HCT116 (cell line): ENCODE data around the gene ZDHHC1. TPM values are rescaled to one million over a fixed set of nuclear protein-coding genes. Genes with fewer than 3 reads are reported as not detected.

Experiments used
- ATAC-seq: fragments of 200-7000 bp; cut with Tn5 transposase; 2 replicates; pipeline ENCODE4 v1.9.1; 2020; ENCODE audit warnings: mild to moderate bottlenecking, moderate library complexity
- BruUV-seq: library from RNA; stranded (reverse); fragments of 400-500 nt; replicated peaks from 2 replicates; lab custom pipeline; 2021; lab: Mats Ljungman, UMichigan
- CTCF ChIA-PET: fragments of 300-600 bp; sonication (Branson Sonifier 250); formaldehyde crosslinking; loops from one replicate; lab custom pipeline; 2021; ENCODE audit warnings: antibody characterized with exemption; lab: Charles Lee
- POLR2A ChIA-PET: fragments of 300-600, 350-600 bp; sonication (Branson Sonifier 250); formaldehyde crosslinking; loops from one replicate; lab custom pipeline; 2021; ENCODE audit warnings: antibody characterized with exemption; lab: Charles Lee
- RAD21 ChIA-PET, 2 experiments: fragments of 300-600 bp; sonication (Branson Sonifier 250); formaldehyde crosslinking; loops; one replicate each; lab custom pipeline; 2023; ENCODE audit warnings: low total read pairs in 2 of 2; ENCODE audit not compliant: uncharacterized antibody in 2 of 2, unreplicated experiment in 2 of 2, low non-redundant PET in 1 of 2; lab: Charles Lee
- DNase-seq: peaks from one replicate; pipeline ENCODE4 v3.0.0-alpha.2; 2010; ENCODE audit warnings: low read depth, low spot score
- H2AFZ ChIP-seq: fragments of 200-600 bp; shearing (Covaris generic), sonication (generic); 2 replicates; pipeline ENCODE4 v1.6.1; 2017; ENCODE audit warnings: low read depth, mixed run types, mixed read lengths, antibody characterized with exemption, low read length; ENCODE audit not compliant: poor library complexity, severe bottlenecking
- H3K27ac ChIP-seq: 2 replicates; pipeline ENCODE4 v1.5.1; 2012; ENCODE audit warnings: low read depth, low read length
- H3K27me3 ChIP-seq: fragments of 200-600 bp; sonication (generic); 2 replicates; pipeline ENCODE4 v1.6.1; 2016; ENCODE audit warnings: mixed run types, low read length, mixed read lengths; ENCODE audit not compliant: insufficient read depth
- H3K36me3 ChIP-seq, 2 experiments: fragments of 200-500 bp in 1 of 2; fragments of 200-600 bp in 1 of 2; sonication (Bioruptor generic) in 1 of 2; sonication (generic) in 1 of 2; 2 replicates each; pipeline versions ENCODE4 v1.5.1 to v1.6.1; 2014 to 2016; ENCODE audit warnings: low read length in 2 of 2, inconsistent platforms in 1 of 2, mixed read lengths in 1 of 2, mixed run types in 1 of 2; ENCODE audit not compliant: insufficient read depth in 2 of 2, control insufficient read depth in 1 of 2
- H3K4me1 ChIP-seq, 2 experiments: fragments of 200-600 bp in 1 of 2; sonication (generic) in 1 of 2; 2 replicates each; pipeline versions ENCODE4 v1.5.1 to v1.6.1; 2012 to 2017; ENCODE audit warnings: low read length in 2 of 2, inconsistent platforms in 1 of 2, mild to moderate bottlenecking in 1 of 2, mixed read lengths in 1 of 2, mixed run types in 1 of 2, moderate library complexity in 1 of 2; ENCODE audit not compliant: insufficient read depth in 2 of 2, control insufficient read depth in 1 of 2
- H3K4me2 ChIP-seq: fragments of 200-600 bp; sonication (generic); 2 replicates; pipeline ENCODE4 v1.6.1; 2017; ENCODE audit warnings: mixed run types, low read length, mixed read lengths
- H3K4me3 ChIP-seq, 2 experiments: fragments of 200-600 bp in 1 of 2; sonication (generic) in 1 of 2; replicated peaks in 1 of 2; 2 replicates each; pipeline ENCODE4 v1.5.1; 2011 to 2016; ENCODE audit warnings: low read length in 2 of 2, control low read depth in 1 of 2, low read depth in 1 of 2, mild to moderate bottlenecking in 1 of 2, mixed read lengths in 1 of 2, mixed run types in 1 of 2
- H3K79me2 ChIP-seq: fragments of 200-600 bp; sonication (generic); 2 replicates; pipeline ENCODE4 v1.6.1; 2017; ENCODE audit warnings: mild to moderate bottlenecking, mixed run types, low read length, moderate library complexity, mixed read lengths; ENCODE audit not compliant: insufficient read depth
- H3K9ac ChIP-seq: fragments of 200-600 bp; sonication (generic); 2 replicates; pipeline ENCODE4 v1.6.1; 2016; ENCODE audit warnings: low read length, mixed read lengths
- H3K9me2 ChIP-seq: fragments of 200-600 bp; sonication (generic), shearing (Covaris generic); 2 replicates; pipeline ENCODE4 v1.6.1; 2017; ENCODE audit warnings: mixed run types, mild to moderate bottlenecking, moderate library complexity; ENCODE audit not compliant: insufficient read depth
- H3K9me3 ChIP-seq, 2 experiments: fragments of 200-500 bp in 1 of 2; fragments of 200-600 bp in 1 of 2; sonication (Bioruptor generic) in 1 of 2; sonication (generic) in 1 of 2; 2 replicates each; pipeline ENCODE4 v1.6.1; 2014 to 2017; ENCODE audit warnings: low read length in 2 of 2, mixed read lengths in 2 of 2, inconsistent platforms in 1 of 2, low read depth in 1 of 2, mild to moderate bottlenecking in 1 of 2, mixed run types in 1 of 2, moderate library complexity in 1 of 2; ENCODE audit not compliant: control insufficient read depth in 1 of 2, insufficient read depth in 1 of 2
- H4K20me1 ChIP-seq: fragments of 200-600 bp; sonication (generic), shearing (Covaris generic); 2 replicates; pipeline ENCODE4 v1.6.1; 2017; ENCODE audit warnings: mixed run types, mild to moderate bottlenecking, moderate library complexity; ENCODE audit not compliant: insufficient read depth
- CBX3 ChIP-seq: IDR thresholded peaks from 2 replicates; pipeline ENCODE4 v1.6.1; 2012; ENCODE audit warnings: low read depth
- EGR1 ChIP-seq: IDR thresholded peaks from 2 replicates; pipeline ENCODE4 v1.6.1; 2012; ENCODE audit warnings: low read depth
- ELF1 ChIP-seq: IDR thresholded peaks from 2 replicates; pipeline ENCODE4 v1.6.1; 2012; ENCODE audit warnings: low read depth, borderline replicate concordance
- EZH2 ChIP-seq: fragments of 200-600 bp; sonication (generic); IDR thresholded peaks from 2 replicates; pipeline ENCODE4 v1.6.1; 2017; ENCODE audit warnings: antibody characterized with exemption, mixed run types
- FOSL1 ChIP-seq: IDR thresholded peaks from 2 replicates; pipeline ENCODE4 v1.6.1; 2012; ENCODE audit warnings: low read depth
- POLR2A ChIP-seq: IDR thresholded peaks from 2 replicates; pipeline ENCODE4 v1.7.0; 2011; ENCODE audit warnings: borderline replicate concordance; ENCODE audit not compliant: insufficient read depth, insufficient read length; ENCODE audit errors: extremely low read depth
- POLR2AphosphoS5 ChIP-seq: IDR thresholded peaks from 2 replicates; pipeline ENCODE4 v1.6.1; 2011; ENCODE audit warnings: mild to moderate bottlenecking, low read depth, low read length, moderate library complexity
- RAD21 ChIP-seq: IDR thresholded peaks from 2 replicates; pipeline ENCODE4 v1.6.1; 2012; ENCODE audit warnings: low read depth, mild to moderate bottlenecking
- SIN3A ChIP-seq: IDR thresholded peaks from 2 replicates; pipeline ENCODE4 v1.6.1; 2012; ENCODE audit warnings: low read depth
- TCF7L2 ChIP-seq: IDR thresholded peaks from 2 replicates; pipeline ENCODE4 v1.7.0; 2011; ENCODE audit warnings: borderline replicate concordance, inconsistent platforms; ENCODE audit not compliant: insufficient read depth, insufficient read length; ENCODE audit errors: extremely low read depth
- YY1 ChIP-seq: IDR thresholded peaks from 2 replicates; pipeline ENCODE4 v1.6.1; 2011; ENCODE audit warnings: low read length, low read depth, moderate library complexity, mild to moderate bottlenecking; ENCODE audit not compliant: insufficient replicate concordance; ENCODE audit errors: extremely low read depth
- ZFX ChIP-seq: fragments of 450-650 bp; IDR thresholded peaks from 2 replicates; pipeline ENCODE4 v1.6.1; 2017
- ZNF274 ChIP-seq: fragments of 200-500 bp; sonication (Bioruptor generic); IDR thresholded peaks from 2 replicates; pipeline ENCODE4 v1.6.1; 2014; ENCODE audit warnings: mild to moderate bottlenecking, low read depth, low read length, inconsistent platforms
- intact Hi-C: fragments of 100-400 bp; cut with micrococcal nuclease; formaldehyde crosslinking; loops from 2 replicates; pipeline ENCODE4 v1.10.0; 2022
- total RNA-seq: library from RNA; stranded (reverse); gene quantifications from one replicate; pipeline ENCODE4 v1.2.1, GENCODE V29; 2021; ENCODE audit not compliant: unreplicated experiment
- TF ChIP-seq, protein P1 (sequence below): IDR thresholded peaks from 2 replicates; pipeline ENCODE4 v1.6.1; 2011; ENCODE audit warnings: mild to moderate bottlenecking, low read length, moderate library complexity; ENCODE audit not compliant: insufficient replicate concordance; ENCODE audit errors: extremely low read depth
- TF ChIP-seq, protein P2 (sequence below): IDR thresholded peaks from 2 replicates; pipeline ENCODE4 v1.6.1; 2012
- TF ChIP-seq, protein P3 (sequence below): IDR thresholded peaks from 2 replicates; pipeline ENCODE4 v1.6.1; 2012; ENCODE audit warnings: low read depth

Gene ZDHHC1
- total RNA-seq, 1 experiment from 2014 or later = 9.1 TPM

DNA sequence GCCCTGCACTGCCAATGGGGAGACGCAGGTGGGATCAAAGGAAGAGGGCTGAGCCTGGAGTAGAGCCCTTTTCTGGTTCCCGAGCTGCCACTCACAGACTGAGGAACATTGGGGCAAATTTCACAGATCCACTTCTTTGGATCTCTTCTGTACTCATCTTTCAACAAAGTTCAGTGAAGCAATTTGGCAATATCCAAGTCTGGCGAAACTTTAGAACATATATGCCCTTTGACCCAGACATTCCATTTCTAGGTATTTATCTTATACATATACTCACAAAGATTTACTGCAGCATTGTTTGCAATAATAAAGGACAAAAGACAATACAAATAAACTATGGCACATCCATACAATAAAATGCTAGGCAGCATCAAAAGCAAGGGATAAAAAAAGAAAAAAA is 4.9 kb downstream of the ZDHHC1 start:
- Histone ChIP-seq H3K36me3 (no peaks in the 10 kb centered on the region), H3K4me1 (peaks cover 7 to 20% of the 10 kb centered on the region in 2 experiments; a peak in 3 of 4 replicates), H3K9me2 (no peaks in the 10 kb centered on the region), H3K27me3 (no peaks in the 10 kb centered on the region), H3K79me2 (no peaks in the 10 kb centered on the region), H2AFZ (no peak overlapping the region), H3K9me3 (no peaks in the 10 kb centered on the region), H3K27ac (no peak overlapping the region), H3K9ac (no peak overlapping the region), H3K4me2 (no peak overlapping the region), H3K4me3 (no peak overlapping the region), H4K20me1 (no peaks in the 10 kb centered on the region)
- ATAC-seq = no peak
- POLR2A ChIA-PET = no interaction called here
- no TSS peak for BruUV-seq
- RAD21 ChIA-PET = no interaction called here
- DNase-seq = no peak
- intact Hi-C loops = no loop called here
- no peak for TF ChIP-seq EZH2
- no peak for TF ChIP-seq RAD21
- TF ChIP-seq TCF7L2 = no peak
- TF ChIP-seq CBX3 = no peak
- TF ChIP-seq YY1 = no peak
- TF ChIP-seq, protein P1, sequence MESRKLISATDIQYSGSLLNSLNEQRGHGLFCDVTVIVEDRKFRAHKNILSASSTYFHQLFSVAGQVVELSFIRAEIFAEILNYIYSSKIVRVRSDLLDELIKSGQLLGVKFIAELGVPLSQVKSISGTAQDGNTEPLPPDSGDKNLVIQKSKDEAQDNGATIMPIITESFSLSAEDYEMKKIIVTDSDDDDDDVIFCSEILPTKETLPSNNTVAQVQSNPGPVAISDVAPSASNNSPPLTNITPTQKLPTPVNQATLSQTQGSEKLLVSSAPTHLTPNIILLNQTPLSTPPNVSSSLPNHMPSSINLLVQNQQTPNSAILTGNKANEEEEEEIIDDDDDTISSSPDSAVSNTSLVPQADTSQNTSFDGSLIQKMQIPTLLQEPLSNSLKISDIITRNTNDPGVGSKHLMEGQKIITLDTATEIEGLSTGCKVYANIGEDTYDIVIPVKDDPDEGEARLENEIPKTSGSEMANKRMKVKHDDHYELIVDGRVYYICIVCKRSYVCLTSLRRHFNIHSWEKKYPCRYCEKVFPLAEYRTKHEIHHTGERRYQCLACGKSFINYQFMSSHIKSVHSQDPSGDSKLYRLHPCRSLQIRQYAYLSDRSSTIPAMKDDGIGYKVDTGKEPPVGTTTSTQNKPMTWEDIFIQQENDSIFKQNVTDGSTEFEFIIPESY = no peak
- TF ChIP-seq POLR2A = no peak
- no peak for TF ChIP-seq POLR2AphosphoS5
- CTCF ChIA-PET = no interaction called here

DNA sequence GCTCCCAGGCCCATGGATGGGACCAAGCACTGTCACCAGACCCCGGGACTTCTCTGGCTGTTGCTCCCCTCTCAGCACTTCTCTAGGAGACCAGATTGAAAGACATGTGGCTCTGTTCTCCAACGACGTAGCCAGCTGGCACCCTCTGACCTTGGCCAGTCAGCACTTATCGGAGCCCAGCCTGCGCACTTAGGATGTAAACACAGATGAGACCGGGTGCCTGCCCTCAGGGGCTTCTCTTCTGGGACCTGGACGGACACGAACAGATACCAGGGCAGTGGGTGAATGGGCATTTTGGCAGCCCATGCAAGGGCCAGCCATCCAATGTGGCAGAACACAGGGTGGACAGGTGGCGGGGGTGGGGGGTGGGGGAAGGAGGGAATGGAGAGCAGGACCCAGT is 6.6 kb downstream of the ZDHHC1 start:
- ChIA-PET CTCF (no interaction called here), RAD21 (no interaction called here)
- TF ChIP-seq ELF1 = no peak
- TF ChIP-seq, protein P2, sequence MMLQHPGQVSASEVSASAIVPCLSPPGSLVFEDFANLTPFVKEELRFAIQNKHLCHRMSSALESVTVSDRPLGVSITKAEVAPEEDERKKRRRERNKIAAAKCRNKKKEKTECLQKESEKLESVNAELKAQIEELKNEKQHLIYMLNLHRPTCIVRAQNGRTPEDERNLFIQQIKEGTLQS = no peak
- no peak for TF ChIP-seq FOSL1
- no peak for TF ChIP-seq SIN3A
- TF ChIP-seq, protein P3, sequence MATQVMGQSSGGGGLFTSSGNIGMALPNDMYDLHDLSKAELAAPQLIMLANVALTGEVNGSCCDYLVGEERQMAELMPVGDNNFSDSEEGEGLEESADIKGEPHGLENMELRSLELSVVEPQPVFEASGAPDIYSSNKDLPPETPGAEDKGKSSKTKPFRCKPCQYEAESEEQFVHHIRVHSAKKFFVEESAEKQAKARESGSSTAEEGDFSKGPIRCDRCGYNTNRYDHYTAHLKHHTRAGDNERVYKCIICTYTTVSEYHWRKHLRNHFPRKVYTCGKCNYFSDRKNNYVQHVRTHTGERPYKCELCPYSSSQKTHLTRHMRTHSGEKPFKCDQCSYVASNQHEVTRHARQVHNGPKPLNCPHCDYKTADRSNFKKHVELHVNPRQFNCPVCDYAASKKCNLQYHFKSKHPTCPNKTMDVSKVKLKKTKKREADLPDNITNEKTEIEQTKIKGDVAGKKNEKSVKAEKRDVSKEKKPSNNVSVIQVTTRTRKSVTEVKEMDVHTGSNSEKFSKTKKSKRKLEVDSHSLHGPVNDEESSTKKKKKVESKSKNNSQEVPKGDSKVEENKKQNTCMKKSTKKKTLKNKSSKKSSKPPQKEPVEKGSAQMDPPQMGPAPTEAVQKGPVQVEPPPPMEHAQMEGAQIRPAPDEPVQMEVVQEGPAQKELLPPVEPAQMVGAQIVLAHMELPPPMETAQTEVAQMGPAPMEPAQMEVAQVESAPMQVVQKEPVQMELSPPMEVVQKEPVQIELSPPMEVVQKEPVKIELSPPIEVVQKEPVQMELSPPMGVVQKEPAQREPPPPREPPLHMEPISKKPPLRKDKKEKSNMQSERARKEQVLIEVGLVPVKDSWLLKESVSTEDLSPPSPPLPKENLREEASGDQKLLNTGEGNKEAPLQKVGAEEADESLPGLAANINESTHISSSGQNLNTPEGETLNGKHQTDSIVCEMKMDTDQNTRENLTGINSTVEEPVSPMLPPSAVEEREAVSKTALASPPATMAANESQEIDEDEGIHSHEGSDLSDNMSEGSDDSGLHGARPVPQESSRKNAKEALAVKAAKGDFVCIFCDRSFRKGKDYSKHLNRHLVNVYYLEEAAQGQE = no peak
- no peak for TF ChIP-seq CBX3
- TF ChIP-seq ZFX = no peak
- no peak for TF ChIP-seq POLR2A
- no peak for TF ChIP-seq TCF7L2
- no peak for TF ChIP-seq POLR2AphosphoS5
- no peak for TF ChIP-seq ZNF274
- no peak for TF ChIP-seq EGR1

More for the DNA sequence above, 6.6 kb downstream of the ZDHHC1 start:
- H3K9me2 ChIP-seq = no peaks in the 10 kb centered on the region
- no peak overlapping the region for H3K27ac ChIP-seq
- intact Hi-C loops = no loop called here
- ATAC-seq (no peak), DNase-seq (no peak)
- no peak overlapping the region for H3K4me2 ChIP-seq
- H4K20me1 ChIP-seq = no peaks in the 10 kb centered on the region
- peaks cover 14 to 27% of the 10 kb centered on the region in 2 experiments for H3K4me1 ChIP-seq
- no TSS peak for BruUV-seq
- H3K36me3 ChIP-seq = no peaks in the 10 kb centered on the region
- no peaks in the 10 kb centered on the region for H3K27me3 ChIP-seq
- H2AFZ ChIP-seq = no peak overlapping the region
- no peak overlapping the region for H3K9ac ChIP-seq
- no peaks in the 10 kb centered on the region for H3K9me3 ChIP-seq
- no peaks in the 10 kb centered on the region for H3K79me2 ChIP-seq
- H3K4me3 ChIP-seq = no peak overlapping the region
- POLR2A ChIA-PET = no interaction called here
